Activated naive CD4-positive, alpha-beta T cell treated with anti-CD3 and anti-CD28 coated beads, Interleukin-2, amount 50 U/mL, for 72 hours (primary cell): Measurements from ENCODE around the gene CYB5D1. TPM values are rescaled to one million over a fixed set of nuclear protein-coding genes. Genes with fewer than 3 reads are reported as not detected.

Experiments
- ATAC-seq, 2 donors: fragments of 150-1000 bp; cut with Tn5 transposase; 2 replicates each; pipeline ENCODE4 v1.10.0; 2021; ENCODE audit warnings: mild to moderate bottlenecking in 2 of 2, moderate library complexity in 2 of 2
- DNase-seq, 2 donors: peaks; one replicate each; pipeline ENCODE4 v3.0.0; 2021 to 2022; ENCODE audit warnings: low spot score in 2 of 2
- H3K27ac Mint-ChIP-seq, 2 donors: one replicate each; pipeline ENCODE4 v1.8.0; 2022; ENCODE audit warnings: mild to moderate bottlenecking in 2 of 2, mixed read lengths in 2 of 2
- H3K36me3 Mint-ChIP-seq, 2 donors: one replicate each; pipeline ENCODE4 v1.8.0; 2022; ENCODE audit warnings: mixed read lengths in 2 of 2
- H3K9me3 Mint-ChIP-seq, 2 donors: one replicate each; pipeline ENCODE4 v1.8.0; 2022; ENCODE audit warnings: mixed read lengths in 2 of 2
- total RNA-seq, 2 donors: library from RNA; stranded (reverse); gene quantifications; one replicate each; pipeline ENCODE4 v1.2.3, GENCODE V29; 2022

The CYB5D1 gene
- total RNA-seq, 2 donors from 2014 or later, result 8.0 to 20.2 TPM

DNA sequence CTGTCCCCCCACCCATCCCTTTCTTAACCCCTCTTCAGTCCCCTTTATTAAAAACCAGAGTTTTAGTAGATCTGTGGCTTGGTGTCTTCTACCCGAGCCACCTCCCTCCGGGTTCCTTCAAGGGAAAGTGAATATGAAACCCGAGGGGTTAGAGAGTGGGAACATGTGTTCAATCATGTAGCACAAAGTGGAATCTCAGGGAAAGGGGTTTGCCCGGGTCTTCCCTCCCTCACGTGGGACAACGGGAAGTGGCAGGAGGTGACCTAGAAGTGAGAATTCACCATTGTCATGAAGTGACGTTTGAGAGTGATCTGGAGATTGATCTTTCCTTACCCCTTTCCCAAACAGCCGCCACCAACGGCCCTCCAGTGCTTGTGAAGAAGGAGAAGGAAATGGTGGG is 53.3 kb downstream of the CYB5D1 start:
- peaks cover 8 to 12% of the 10 kb centered on the region in 2 donors for H3K36me3 Mint-ChIP-seq
- DNase-seq (no peak), ATAC-seq (no peak)
- no peaks in the 10 kb centered on the region for H3K9me3 Mint-ChIP-seq
- H3K27ac Mint-ChIP-seq, result peak overlapping the region; percentile 63 to 72

Other genes starting within 250 kb of the CYB5D1 start
- 10 to 100 TPM; 34.7 to 66.2 TPM for gene FXR2, start 243.1 kb upstream of the CYB5D1 start, total RNA-seq
- 10 to 100 TPM; 24.4 to 49.6 TPM for gene SAT2, start 230.2 kb upstream of the CYB5D1 start, total RNA-seq
- under 1 TPM in 1 of 2 donors, not detected in 1; 0.50 TPM for gene SHBG, start 227.9 kb upstream of the CYB5D1 start, total RNA-seq
- under 1 TPM in 1 of 2 donors, not detected in 1; 0.25 TPM for gene ATP1B2, start 207.1 kb upstream of the CYB5D1 start, total RNA-seq
- gene TP53, start 170.5 kb upstream of the CYB5D1 start, total RNA-seq, result 100 to 1,000 TPM in 1 of 2 donors, 10 to 100 TPM in 1; 78.4 to 147 TPM
- 10 to 100 TPM; 16.4 to 23.5 TPM for gene WRAP53, start 169.5 kb upstream of the CYB5D1 start, total RNA-seq
- gene EFNB3, start 152.8 kb upstream of the CYB5D1 start, total RNA-seq, result not detected
- gene DNAH2, start 140.3 kb upstream of the CYB5D1 start, total RNA-seq, result under 1 TPM; 0.05 to 0.19 TPM
- 10 to 100 TPM; 34.9 to 41.2 TPM for gene KDM6B, start 23.8 kb upstream of the CYB5D1 start, total RNA-seq
- gene TMEM88, start 2.9 kb upstream of the CYB5D1 start, total RNA-seq, result 1 to 10 TPM; 1.3 to 1.8 TPM
- 100 to 1,000 TPM in 1 of 2 donors, 10 to 100 TPM in 1; 91.4 to 103 TPM for gene NAA38, start 444 bp upstream of the CYB5D1 start, total RNA-seq
- 100 to 1,000 TPM; 182 to 212 TPM for gene CHD3, start 30.8 kb downstream of the CYB5D1 start, total RNA-seq
- gene RNF227, start 58.3 kb downstream of the CYB5D1 start, total RNA-seq, result 1 to 10 TPM; 4.8 to 5.3 TPM
- 10 to 100 TPM in 1 of 2 donors, 1 to 10 TPM in 1; 5.4 to 10.9 TPM for gene KCNAB3, start 71.9 kb downstream of the CYB5D1 start, total RNA-seq
- 100 to 1,000 TPM; 190 to 195 TPM for gene TRAPPC1, start 73.9 kb downstream of the CYB5D1 start, total RNA-seq
- 100 to 1,000 TPM in 1 of 2 donors, 10 to 100 TPM in 1; 73.3 to 147 TPM for gene CNTROB, start 74.2 kb downstream of the CYB5D1 start, total RNA-seq
- gene GUCY2D, start 144.6 kb downstream of the CYB5D1 start, total RNA-seq, result under 1 TPM in 1 of 2 donors, not detected in 1; 0.19 TPM
- gene ALOX15B, start 181.1 kb downstream of the CYB5D1 start, total RNA-seq, result not detected
- 1 to 10 TPM; 1.5 to 3.2 TPM for gene ALOX12B, start 229.7 kb downstream of the CYB5D1 start, total RNA-seq